RKO (cell line): ENCODE measurements around the gene SKAP2.

Source experiments
- DNase-seq: peaks from one replicate; pipeline ENCODE4 v3.0.0-alpha.2; 2016; ENCODE audit warnings: low spot score

The SKAP2 gene

DNA sequence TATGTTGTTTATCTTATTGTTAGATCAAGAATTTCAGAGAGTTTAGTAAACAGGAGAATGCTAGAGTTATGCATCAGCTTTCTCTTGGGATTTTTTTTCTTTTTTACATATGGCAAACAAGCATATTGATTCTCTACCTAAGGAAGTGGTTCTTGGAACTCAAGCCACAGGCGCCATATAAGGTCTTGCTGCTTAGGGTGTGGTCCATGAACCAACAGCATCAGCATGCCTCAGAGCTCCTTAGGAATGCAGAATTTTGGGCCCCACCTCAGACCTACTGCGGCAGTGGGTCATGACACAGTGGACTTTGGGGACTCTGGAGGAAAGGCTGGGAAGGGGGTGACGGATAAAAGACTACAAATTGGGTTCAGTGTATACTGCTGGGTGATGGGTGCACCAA, 230.8 kb downstream of the SKAP2 start:
- DNase-seq: no peak

DNA sequence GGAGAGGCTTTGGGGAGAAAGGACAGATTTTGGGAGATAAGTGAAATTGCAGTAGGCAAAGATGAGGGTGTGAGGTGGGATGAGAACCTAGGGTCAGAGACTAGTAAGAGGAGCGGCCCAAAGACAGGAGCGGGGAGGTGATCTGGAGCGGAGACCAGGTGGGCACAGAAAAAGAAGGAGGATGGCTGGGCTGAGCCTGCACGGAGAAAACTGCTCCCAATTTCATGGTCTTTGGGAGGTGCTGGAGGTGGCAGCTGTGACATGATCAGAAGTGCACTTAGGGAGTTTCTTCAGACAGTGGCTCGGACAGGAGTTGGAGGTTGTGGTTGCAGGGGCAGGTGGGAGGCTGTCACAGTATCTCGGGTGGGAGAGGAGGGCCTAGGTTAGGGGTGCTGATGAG, 232.8 kb downstream of the SKAP2 start:
- DNase-seq: no peak

GRCh38 chr7:26630941-26631580, 233.3 kb downstream of the SKAP2 start:
- no peak for DNase-seq

DNA sequence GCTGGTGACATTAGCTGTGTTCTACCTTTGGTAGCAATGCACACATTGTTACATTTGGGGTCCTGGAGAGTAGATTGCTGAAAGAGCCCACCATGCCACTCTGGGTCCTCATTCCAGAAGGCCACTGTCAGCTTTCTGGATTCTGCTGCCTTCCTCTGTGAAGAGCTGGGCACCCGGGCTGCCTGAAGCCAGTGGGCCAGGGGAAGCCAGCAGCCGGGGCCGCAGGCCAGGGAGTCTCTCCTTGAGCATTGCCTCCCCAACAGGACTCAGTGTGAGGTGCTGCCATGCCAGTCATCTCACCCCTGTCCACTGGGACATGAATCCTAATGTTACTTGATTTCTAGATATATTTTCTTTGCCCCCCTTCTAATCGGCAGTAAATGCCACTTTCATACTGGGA, 234.0 kb downstream of the SKAP2 start:
- DNase-seq: no peak

GRCh38 chr7:26629696-26630095, 234.7 kb downstream of the SKAP2 start:
- DNase-seq: no peak

DNA sequence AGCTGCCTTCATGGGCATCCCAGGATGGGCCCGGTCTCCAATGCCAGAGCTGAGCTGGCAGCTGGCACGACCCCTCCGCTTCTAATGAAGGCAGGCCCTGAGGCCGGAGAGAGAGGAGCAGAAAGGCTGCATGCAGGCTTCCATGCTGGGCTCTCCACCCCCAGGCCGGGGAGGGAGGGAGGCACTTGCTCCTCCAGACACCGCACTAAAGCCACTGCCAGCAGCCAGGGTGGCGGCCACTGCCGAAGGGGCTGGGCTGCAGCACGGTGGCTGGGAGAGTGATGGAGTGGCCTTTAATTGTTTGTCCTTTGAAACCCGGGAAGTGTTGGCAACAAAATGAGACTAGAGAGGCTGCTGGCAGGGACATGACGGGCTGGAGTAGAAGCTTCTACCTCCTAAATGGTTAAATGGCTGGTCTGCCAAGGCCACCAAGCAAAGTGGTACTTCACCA, 236.5 kb downstream of the SKAP2 start:
- DNase-seq: no peak

GRCh38 chr7:26627221-26627620, 237.2 kb downstream of the SKAP2 start:
- no peak for DNase-seq

DNA sequence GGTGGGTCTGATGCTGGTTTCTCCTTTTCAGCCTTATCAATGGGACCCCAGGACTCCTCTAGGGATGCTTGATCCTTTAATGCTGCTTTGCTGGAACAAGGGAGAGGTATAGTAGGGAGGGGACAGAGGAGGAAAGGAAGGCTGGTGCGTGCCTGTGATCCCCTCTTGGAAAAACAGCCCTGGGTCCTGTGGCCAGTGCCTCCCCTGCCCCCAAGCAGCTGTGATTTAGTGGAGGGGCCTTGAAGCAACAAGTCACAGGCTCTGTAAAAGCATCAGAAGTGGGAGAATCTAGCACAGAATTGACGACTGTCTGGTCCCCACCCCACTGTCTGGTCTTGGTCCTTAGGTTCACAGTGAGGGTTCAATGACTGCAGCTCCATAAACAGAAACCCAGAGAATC, 237.7 kb downstream of the SKAP2 start:
- no peak for DNase-seq

- DNase-seq: no peak
These were observed 238.2 kb downstream of the SKAP2 start for GRCh38 chr7:26626156-26626555.

DNA sequence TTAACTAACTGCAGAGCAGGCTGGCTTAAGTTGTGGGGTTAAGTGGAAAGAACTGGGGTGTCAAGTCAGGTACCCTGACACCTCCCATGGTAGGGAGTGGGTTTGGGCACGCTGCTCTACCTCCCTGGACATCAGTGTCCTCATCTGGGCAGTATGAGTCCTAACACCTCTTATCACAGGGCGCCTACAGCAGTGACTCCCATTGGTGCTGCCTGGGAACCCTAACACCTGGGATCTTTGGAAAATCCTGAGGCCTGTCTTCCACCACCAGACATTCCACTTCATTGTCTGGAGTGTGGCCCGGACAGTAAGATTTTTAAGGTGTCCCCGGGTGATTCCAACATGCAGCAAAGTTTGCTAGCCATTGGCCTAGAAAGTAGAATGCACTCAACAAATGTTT, 239.1 kb downstream of the SKAP2 start:
- DNase-seq: no peak

- no peak for DNase-seq
These were observed 239.6 kb downstream of the SKAP2 start for GRCh38 chr7:26624839-26625238.

- no peak for DNase-seq
These were observed 240.0 kb downstream of the SKAP2 start for GRCh38 chr7:26624431-26624830.

GRCh38 chr7:26620352-26620751, 244.0 kb downstream of the SKAP2 start:
- peak; percentile 78 for DNase-seq

DNA sequence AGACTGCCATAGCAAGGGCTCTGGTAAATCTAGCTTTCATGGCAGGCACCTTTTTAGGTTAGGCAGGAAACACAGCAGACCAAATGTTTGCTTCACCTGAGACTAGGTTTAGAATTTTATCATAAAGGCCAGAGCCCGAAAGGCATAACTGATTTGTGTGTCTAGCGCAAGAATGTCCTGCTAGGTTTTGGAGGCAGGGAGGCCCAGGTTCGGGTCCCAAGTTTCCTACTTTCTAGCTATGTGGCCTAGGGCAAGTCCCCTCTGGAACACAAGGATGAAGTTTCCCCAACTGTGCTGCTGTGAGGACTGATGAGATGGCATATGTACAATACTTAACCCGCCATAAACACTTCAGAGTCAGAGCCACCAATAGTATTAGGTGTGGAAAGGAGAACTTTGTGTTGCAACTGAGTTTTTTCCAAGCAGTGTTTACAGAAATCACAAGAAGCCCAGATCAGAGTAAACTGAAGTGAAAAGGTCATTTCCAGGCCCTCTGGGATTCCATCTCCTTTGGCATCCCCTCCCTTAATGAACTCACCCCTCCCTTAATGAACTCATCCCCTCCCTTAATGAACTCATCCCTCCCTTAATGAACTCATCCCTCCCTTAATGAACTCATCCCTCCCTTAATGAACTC, 244.9 kb downstream of the SKAP2 start:
- no peak for DNase-seq

GRCh38 chr7:26618898-26619297, 245.5 kb downstream of the SKAP2 start:
- DNase-seq: no peak

DNA sequence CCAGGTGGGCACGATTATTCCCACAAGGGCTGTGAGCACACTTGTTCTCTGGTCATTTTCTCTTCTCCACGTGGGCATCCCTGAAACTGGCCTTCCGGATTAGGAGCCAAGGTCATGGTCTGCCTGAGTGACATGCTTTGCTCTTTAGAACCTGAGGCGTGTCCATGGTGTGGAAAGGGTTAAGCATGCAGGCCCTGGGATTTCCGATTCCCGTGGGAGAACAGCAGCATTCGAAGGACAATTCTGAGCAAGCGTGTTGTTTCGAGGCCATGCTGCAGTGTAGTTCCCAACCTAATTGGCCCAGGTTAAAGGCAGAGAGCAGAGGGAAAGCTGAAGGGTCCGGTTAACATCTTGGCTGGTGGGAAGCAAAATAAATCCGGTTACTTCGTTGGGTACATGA, 245.9 kb downstream of the SKAP2 start:
- DNase-seq: no peak
